VCaP (cell line): ENCODE data around the gene ASB2.

Source experiments
- H3K27ac ChIP-seq: fragments of 450-650 bp; 2 replicates; pipeline ENCODE4 v1.5.1; 2017
- CTCF ChIP-seq: fragments of 450-650 bp; conservative IDR thresholded peaks from 2 replicates; pipeline ENCODE4 v1.5.1; 2017; ENCODE audit warnings: mild to moderate bottlenecking, moderate library complexity

The ASB2 gene

GRCh38 chr14:93959239-93960107 is 16.9 kb downstream of the ASB2 start:
- no peak overlapping the region for H3K27ac ChIP-seq
- TF ChIP-seq CTCF: no peak

- TF ChIP-seq CTCF: no peak
- H3K27ac ChIP-seq: no peak overlapping the region
Measured at GRCh38 chr14:93958567-93959238, 17.7 kb downstream of the ASB2 start.

- no peak overlapping the region for H3K27ac ChIP-seq
- no peak for TF ChIP-seq CTCF
Measured at GRCh38 chr14:93957751-93958566, 18.4 kb downstream of the ASB2 start.

- no peak for TF ChIP-seq CTCF
- no peak overlapping the region for H3K27ac ChIP-seq
Measured at GRCh38 chr14:93957333-93957710, 19.0 kb downstream of the ASB2 start.

- H3K27ac ChIP-seq: no peak overlapping the region
- no peak for TF ChIP-seq CTCF
Measured at GRCh38 chr14:93956514-93957332, 19.6 kb downstream of the ASB2 start.

GRCh38 chr14:93955850-93956481 is 20.4 kb downstream of the ASB2 start:
- no peak for TF ChIP-seq CTCF
- no peak overlapping the region for H3K27ac ChIP-seq
